Endothelial cell (in vitro differentiated cells): Measurements from ENCODE around the gene RAD18. TPM values are rescaled to one million over a fixed set of nuclear protein-coding genes. Genes with fewer than 3 reads are reported as not detected.

Experiments used
- DNase-seq: peaks from one replicate; pipeline ENCODE4 v3.0.0; 2021; ENCODE audit warnings: low spot score
- H3K27ac Mint-ChIP-seq: one replicate; pipeline ENCODE4 v1.8.0; 2021; ENCODE audit warnings: mixed read lengths, inconsistent platforms; ENCODE audit not compliant: unreplicated experiment
- H3K27me3 Mint-ChIP-seq: one replicate; pipeline ENCODE4 v1.8.0; 2021; ENCODE audit warnings: mild to moderate bottlenecking, moderate library complexity, mixed read lengths, inconsistent platforms; ENCODE audit not compliant: unreplicated experiment
- H3K36me3 Mint-ChIP-seq: one replicate; pipeline ENCODE4 v1.8.0; 2021; ENCODE audit warnings: mild to moderate bottlenecking, low read depth, mixed read lengths, inconsistent platforms; ENCODE audit not compliant: unreplicated experiment
- H3K4me1 Mint-ChIP-seq: one replicate; pipeline ENCODE4 v1.8.0; 2021; ENCODE audit warnings: mild to moderate bottlenecking, mixed read lengths, inconsistent platforms; ENCODE audit not compliant: unreplicated experiment
- H3K4me3 Mint-ChIP-seq: one replicate; pipeline ENCODE4 v1.8.0; 2021; ENCODE audit warnings: mild to moderate bottlenecking, mixed read lengths, inconsistent platforms; ENCODE audit not compliant: unreplicated experiment
- H3K9me3 Mint-ChIP-seq: one replicate; pipeline ENCODE4 v1.8.0; 2021; ENCODE audit warnings: mixed read lengths, inconsistent platforms; ENCODE audit not compliant: unreplicated experiment
- CTCF ChIP-seq: fragments of 200-600 bp; sonication (generic); IDR thresholded peaks from one replicate; pipeline ENCODE4 v1.5.0; 2021; ENCODE audit warnings: antibody characterized with exemption; ENCODE audit not compliant: unreplicated experiment
- total RNA-seq: library from RNA; stranded (reverse); fragmentation: NEBNext Ultra II Directional; extraction: Animal tissue kit (Norgen Biotek cat#: 25700); gene quantifications from one replicate; pipeline ENCODE4 v1.2.1, GENCODE V29; 2021; ENCODE audit not compliant: unreplicated experiment

RAD18 gene
- total RNA-seq, 1 donor from 2014 or later = 12.2 TPM

DNA sequence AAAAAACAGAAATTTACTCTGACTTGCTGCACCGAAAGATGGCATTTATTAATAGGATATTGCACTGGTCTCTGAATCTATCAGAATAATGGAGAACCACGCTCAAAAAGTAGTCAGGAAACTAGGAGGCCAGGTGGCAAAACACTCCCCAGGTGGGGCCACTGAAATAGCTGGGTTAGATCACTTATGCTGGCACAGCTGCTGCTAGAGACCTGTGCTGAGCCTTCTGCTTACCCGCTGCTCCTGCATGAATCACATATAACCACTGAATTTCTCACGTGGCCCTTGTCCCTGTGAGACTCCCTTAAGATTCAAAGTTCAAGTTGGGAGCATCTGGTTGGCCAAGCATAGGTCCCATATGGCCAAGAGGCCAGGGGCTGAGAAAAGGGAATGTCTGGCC lies 127.9 kb downstream of the RAD18 start:
- H3K4me1 Mint-ChIP-seq = no peaks in the 10 kb centered on the region
- H3K27ac Mint-ChIP-seq = no peak overlapping the region
- H3K4me3 Mint-ChIP-seq = no peak overlapping the region
- TF ChIP-seq CTCF = no peak
- H3K27me3 Mint-ChIP-seq = peaks cover 2% of the 10 kb centered on the region
- no peak for DNase-seq
- no peaks in the 10 kb centered on the region for H3K9me3 Mint-ChIP-seq
- no peaks in the 10 kb centered on the region for H3K36me3 Mint-ChIP-seq

GRCh38 chr3:8834974-8835373 lies 128.3 kb downstream of the RAD18 start:
- H3K4me3 Mint-ChIP-seq = no peak overlapping the region
- H3K27ac Mint-ChIP-seq = no peak overlapping the region
- TF ChIP-seq CTCF = no peak
- no peaks in the 10 kb centered on the region for H3K36me3 Mint-ChIP-seq
- no peaks in the 10 kb centered on the region for H3K4me1 Mint-ChIP-seq
- peaks cover 2% of the 10 kb centered on the region for H3K27me3 Mint-ChIP-seq
- DNase-seq = no peak
- no peaks in the 10 kb centered on the region for H3K9me3 Mint-ChIP-seq

GRCh38 chr3:8827641-8828040 lies 135.6 kb downstream of the RAD18 start:
- H3K27ac Mint-ChIP-seq = no peak overlapping the region
- no peaks in the 10 kb centered on the region for H3K4me1 Mint-ChIP-seq
- no peaks in the 10 kb centered on the region for H3K9me3 Mint-ChIP-seq
- no peak overlapping the region for H3K4me3 Mint-ChIP-seq
- no peak for DNase-seq
- no peaks in the 10 kb centered on the region for H3K36me3 Mint-ChIP-seq
- H3K27me3 Mint-ChIP-seq = no peaks in the 10 kb centered on the region
- TF ChIP-seq CTCF = no peak

Other genes with a start within 250 kb of the RAD18 start
- gene CAV3, start 229.7 kb downstream of the RAD18 start, total RNA-seq = not detected
- 1.0 TPM for gene OXTR, start 193.9 kb downstream of the RAD18 start, total RNA-seq